Measurements from ENCODE around the gene INPP5F.

GRCh38 chr10:119786117-119786769 lies 60.4 kb downstream of the INPP5F start:
- TF ChIP-seq CTCF (IDR thresholded peaks at IDR 0.05 in 8 of 11, conservative IDR thresholded peaks at IDR 0.05 in 3 of 11) (no peak), POLR2A (IDR thresholded peaks at IDR 0.05) (no peak)

Data from spleen (tissue), 7 donors.